ENCODE results near the gene ITGB5. TPM values are rescaled to one million over a fixed set of nuclear protein-coding genes. Genes with fewer than 3 reads are reported as not detected.

Gene ITGB5
- total and polyA plus RNA-seq, 2 donors (not counting 1 experiment from before 2014, with no cell fraction given): 0.15 to 0.54 TPM

- DNase-seq (no peak), ATAC-seq (ENCODE audit: low read depth) (no peak)
- no peak overlapping the region for H3K4me2 ChIP-seq (replicated peaks; ENCODE audit: low read depth, low read length, poor library complexity, severe bottlenecking)
- Mint-ChIP-seq H3K27ac (no peak overlapping the region), H3K4me3 (no peak overlapping the region), H3K9me3 (ENCODE audit: insufficient read depth) (no peaks in the 10 kb centered on the region), H3K4me1 (no peaks in the 10 kb centered on the region), H3K27me3 (peaks cover 34% of the 10 kb centered on the region)
- TF ChIP-seq CTCF (IDR thresholded peaks at IDR 0.05): no peak
- no peaks in the 10 kb centered on the region for H4K20me1 ChIP-seq (ENCODE audit: control insufficient read depth, insufficient read depth, low read length, poor library complexity, severe bottlenecking)
- POLR2A ChIA-PET: no interaction called here
- no peak overlapping the region for H3K27ac ChIP-seq (ENCODE audit: low read length in 2 of 2)
- no peak overlapping the region for H2AFZ ChIP-seq (ENCODE audit: insufficient read depth, low read depth, low read length, poor library complexity, severe bottlenecking)
- CTCF ChIA-PET: interaction anchor here (1.1 kb wide), 1 partner anchor 8 kb away, joined by 5 read pairs; no protein-coding TSS in a partner anchor
- no peaks in the 10 kb centered on the region for H3K9me3 ChIP-seq (ENCODE audit: control extremely low read depth in 1 of 3, control insufficient read depth in 2 of 3, insufficient read depth in 1 of 3, low read length in 2 of 3)
- 64% methylated on average over 5 of the region's 7 CpGs for WGBS (ENCODE audit: insufficient coverage)
- H3K4me1 ChIP-seq (ENCODE audit: control insufficient read depth in 2 of 2, insufficient read depth in 2 of 2, low read length in 2 of 2): no peaks in the 10 kb centered on the region
- intact Hi-C loops (cut with micrococcal nuclease): no loop called here
- no peaks in the 10 kb centered on the region for H3K79me2 ChIP-seq (ENCODE audit: control insufficient read depth, insufficient read depth, low read length)
- no peak overlapping the region for H3K9ac ChIP-seq (ENCODE audit: low read length)
- H3K36me3 ChIP-seq (replicated peaks in 1 of 2; ENCODE audit: control extremely low read depth in 1 of 2, control insufficient read depth in 1 of 2, extremely low read depth in 1 of 2, insufficient read depth in 2 of 2, low read length in 1 of 2): no peaks in the 10 kb centered on the region
- no peak overlapping the region for H3K4me3 ChIP-seq (ENCODE audit: control extremely low read depth in 1 of 5, extremely low read depth in 1 of 5, insufficient read depth in 1 of 5, low read depth in 2 of 5, low read length in 4 of 5)
- H3K27me3 ChIP-seq (replicated peaks in 1 of 4; ENCODE audit: control extremely low read depth in 1 of 4, control insufficient read depth in 3 of 4, insufficient read depth in 4 of 4, low read length in 3 of 4): peaks cover 0 to 9% (median 4%) of the 10 kb centered on the region in 4 experiments
Observed at GRCh38 chr3:124768812-124769211, 118.4 kb downstream of the ITGB5 start.

GRCh38 chr3:124767691-124768090 is 119.5 kb downstream of the ITGB5 start:
- intact Hi-C loops (cut with micrococcal nuclease): no loop called here
- Mint-ChIP-seq H3K27me3 (peaks cover 29% of the 10 kb centered on the region), H3K4me3 (no peak overlapping the region), H3K27ac (no peak overlapping the region), H3K9me3 (ENCODE audit: insufficient read depth) (no peaks in the 10 kb centered on the region), H3K4me1 (no peaks in the 10 kb centered on the region)
- H3K9me3 ChIP-seq (ENCODE audit: control extremely low read depth in 1 of 3, control insufficient read depth in 2 of 3, insufficient read depth in 1 of 3, low read length in 2 of 3): no peaks in the 10 kb centered on the region
- H3K79me2 ChIP-seq (ENCODE audit: control insufficient read depth, insufficient read depth, low read length): no peaks in the 10 kb centered on the region
- CTCF ChIA-PET: interaction anchor here (1.2 kb wide), 1 partner anchor 134 kb away, joined by 3 read pairs; no protein-coding TSS in a partner anchor
- H4K20me1 ChIP-seq (ENCODE audit: control insufficient read depth, insufficient read depth, low read length, poor library complexity, severe bottlenecking): no peaks in the 10 kb centered on the region
- H3K4me3 ChIP-seq (ENCODE audit: control extremely low read depth in 1 of 5, extremely low read depth in 1 of 5, insufficient read depth in 1 of 5, low read depth in 2 of 5, low read length in 4 of 5): no peak overlapping the region
- TF ChIP-seq CTCF (IDR thresholded peaks at IDR 0.05): no peak
- TF ChIP-seq EZH2 (IDR thresholded peaks at IDR 0.05; ENCODE audit: borderline replicate concordance, insufficient read depth, low read depth, low read length, poor library complexity, severe bottlenecking): no peak
- no peak overlapping the region for H3K9ac ChIP-seq (ENCODE audit: low read length)
- no peak overlapping the region for H3K27ac ChIP-seq (ENCODE audit: low read length in 2 of 2)
- no peak overlapping the region for H2AFZ ChIP-seq (ENCODE audit: insufficient read depth, low read depth, low read length, poor library complexity, severe bottlenecking)
- no peak overlapping the region for H3K4me2 ChIP-seq (replicated peaks; ENCODE audit: low read depth, low read length, poor library complexity, severe bottlenecking)
- H3K27me3 ChIP-seq (replicated peaks in 1 of 4; ENCODE audit: control extremely low read depth in 1 of 4, control insufficient read depth in 3 of 4, insufficient read depth in 4 of 4, low read length in 3 of 4): peaks cover 0 to 9% (median 4%) of the 10 kb centered on the region in 4 experiments
- DNase-seq: no peak
- POLR2A ChIA-PET: no interaction called here
- WGBS (ENCODE audit: insufficient coverage): 93% methylated on average over 4 of the region's 6 CpGs
- no peak for ATAC-seq (ENCODE audit: low read depth)
- no peaks in the 10 kb centered on the region for H3K36me3 ChIP-seq (replicated peaks in 1 of 2; ENCODE audit: control extremely low read depth in 1 of 2, control insufficient read depth in 1 of 2, extremely low read depth in 1 of 2, insufficient read depth in 2 of 2, low read length in 1 of 2)
- H3K4me1 ChIP-seq (ENCODE audit: control insufficient read depth in 2 of 2, insufficient read depth in 2 of 2, low read length in 2 of 2): no peaks in the 10 kb centered on the region
